IMR-90 (cell line): ENCODE measurements around the gene CEP83. TPM values are rescaled to one million over a fixed set of nuclear protein-coding genes. Genes with fewer than 3 reads are reported as not detected.

Experiments used
- ATAC-seq: fragments of 200-7000 bp; cut with Tn5 transposase; 2 replicates; pipeline ENCODE4 v1.9.1; 2020; ENCODE audit warnings: low read depth, mild to moderate bottlenecking, moderate library complexity
- BruUV-seq: library from RNA; stranded (reverse); fragments of 400-500 nt; replicated peaks from 2 replicates; lab custom pipeline; 2021; lab: Mats Ljungman, UMichigan
- CTCF ChIA-PET: fragments of 300-600 bp; formaldehyde crosslinking; extraction: SDS; loops from one replicate; lab custom pipeline; 2021; ENCODE audit warnings: antibody characterized with exemption; lab: Yijun Ruan, JAX
- POLR2A ChIA-PET: fragments of 300-600 bp; sonication (Branson Sonifier 250); formaldehyde crosslinking; loops from one replicate; lab custom pipeline; 2022; ENCODE audit warnings: antibody characterized with exemption; ENCODE audit not compliant: unreplicated experiment; lab: Charles Lee
- DNase-seq: peaks from one replicate; pipeline ENCODE4 v3.0.0; 2013
- H2AFZ ChIP-seq: replicated peaks from 2 replicates; pipeline ENCODE3; 2013; ENCODE audit warnings: low read length, mild to moderate bottlenecking; ENCODE audit not compliant: poor library complexity
- H2AK5ac ChIP-seq: 2 replicates; pipeline ENCODE4 v1.6.1; 2013; ENCODE audit warnings: low read depth, low read length, inconsistent platforms
- H2AK9ac ChIP-seq: replicated peaks from 2 replicates; pipeline ENCODE3; 2013; ENCODE audit warnings: mild to moderate bottlenecking, low read depth, low read length, moderate library complexity; ENCODE audit not compliant: poor library complexity
- H2BK120ac ChIP-seq: 2 replicates; pipeline ENCODE4 v1.6.1; 2013; ENCODE audit warnings: low read depth, low read length, inconsistent platforms
- H2BK15ac ChIP-seq: 3 replicates; pipeline ENCODE4 v1.6.1; 2013; ENCODE audit warnings: low read depth, low read length, inconsistent platforms
- H2BK20ac ChIP-seq: 2 replicates; pipeline ENCODE4 v1.6.1; 2013; ENCODE audit warnings: low read depth, mild to moderate bottlenecking, inconsistent platforms, low read length, moderate library complexity
- H2BK5ac ChIP-seq: 2 replicates; pipeline ENCODE4 v1.6.1; 2013; ENCODE audit warnings: mild to moderate bottlenecking, low read depth, low read length, inconsistent platforms; ENCODE audit not compliant: poor library complexity, severe bottlenecking
- H3K14ac ChIP-seq: replicated peaks from 2 replicates; pipeline ENCODE4 v1.6.1; 2013; ENCODE audit warnings: low read depth, low read length, inconsistent platforms
- H3K18ac ChIP-seq: 2 replicates; pipeline ENCODE4 v1.6.1; 2013; ENCODE audit warnings: low read depth, low read length, control low read depth
- H3K23ac ChIP-seq: 2 replicates; pipeline ENCODE4 v1.6.1; 2013; ENCODE audit warnings: low read depth, low read length, inconsistent platforms
- H3K27ac ChIP-seq: 2 replicates; pipeline ENCODE4 v1.5.1; 2013; ENCODE audit warnings: mild to moderate bottlenecking, control low read depth, low read length; ENCODE audit not compliant: insufficient read depth
- H3K27me3 ChIP-seq: 2 replicates; pipeline ENCODE4 v1.6.1; 2013; ENCODE audit warnings: low read length; ENCODE audit not compliant: control insufficient read depth, insufficient read depth
- H3K36me3 ChIP-seq: 2 replicates; pipeline ENCODE4 v1.6.1; 2013; ENCODE audit warnings: low read length, mixed read lengths; ENCODE audit not compliant: control insufficient read depth, insufficient read depth
- H3K4ac ChIP-seq: 2 replicates; pipeline ENCODE4 v1.6.1; 2013; ENCODE audit warnings: low read depth, low read length, inconsistent platforms
- H3K4me1 ChIP-seq: 2 replicates; pipeline ENCODE4 v1.6.1; 2013; ENCODE audit warnings: low read length, mixed read lengths; ENCODE audit not compliant: control insufficient read depth, insufficient read depth
- H3K4me2 ChIP-seq: 2 replicates; pipeline ENCODE4 v1.6.1; 2013; ENCODE audit warnings: low read depth, mild to moderate bottlenecking, control low read depth, low read length, moderate library complexity
- H3K4me3 ChIP-seq: 2 replicates; pipeline ENCODE4 v1.5.1; 2013; ENCODE audit warnings: low read depth, mild to moderate bottlenecking, control low read depth, low read length, moderate library complexity; ENCODE audit not compliant: insufficient read depth
- H3K56ac ChIP-seq: 2 replicates; pipeline ENCODE4 v1.6.1; 2013; ENCODE audit warnings: low read length, inconsistent platforms; ENCODE audit not compliant: insufficient read depth; ENCODE audit errors: extremely low read depth
- H3K79me1 ChIP-seq, 2 experiments: 2 replicates each; pipeline ENCODE4 v1.6.1; 2013; ENCODE audit warnings: low read length in 2 of 2, inconsistent platforms in 1 of 2, low read depth in 1 of 2
- H3K9ac ChIP-seq: 2 replicates; pipeline ENCODE4 v1.6.1; 2013; ENCODE audit warnings: low read depth, low read length, control low read depth
- H3K9me1 ChIP-seq: 2 replicates; pipeline ENCODE4 v1.6.1; 2013; ENCODE audit warnings: low read length, inconsistent platforms; ENCODE audit not compliant: insufficient read depth
- H3K9me3 ChIP-seq: 2 replicates; pipeline ENCODE4 v1.6.1; 2013; ENCODE audit warnings: low read length; ENCODE audit not compliant: control insufficient read depth, insufficient read depth
- H4K20me1 ChIP-seq: 2 replicates; pipeline ENCODE4 v1.6.1; 2013; ENCODE audit warnings: low read length, inconsistent platforms; ENCODE audit not compliant: insufficient read depth
- H4K5ac ChIP-seq: 2 replicates; pipeline ENCODE4 v1.6.1; 2013; ENCODE audit warnings: mild to moderate bottlenecking, low read depth, low read length, control low read depth
- H4K8ac ChIP-seq, 2 experiments: 2 replicates each; pipeline ENCODE4 v1.6.1; 2013; ENCODE audit warnings: low read depth in 2 of 2, low read length in 2 of 2, control low read depth in 1 of 2, inconsistent platforms in 1 of 2
- H4K91ac ChIP-seq: 2 replicates; pipeline ENCODE4 v1.6.1; 2013; ENCODE audit warnings: low read depth, low read length, inconsistent platforms; ENCODE audit not compliant: insufficient read depth
- CHD1 ChIP-seq: IDR thresholded peaks from 2 replicates; pipeline ENCODE4 v1.6.1; 2012; ENCODE audit warnings: low read depth, low read length, improper control_type of control experiment
- FOS ChIP-seq: fragments of 150-350 bp; IDR thresholded peaks from 2 replicates; pipeline ENCODE4 v1.6.1; 2016; ENCODE audit warnings: low read depth, low read length
- WGBS, 2 experiments: methylation state at CpG; one replicate each; pipeline versions ENCODE4 v1.1.5 to v1.1.7; 2013; ENCODE audit warnings: missing lambda C conversion rate in 2 of 2; ENCODE audit not compliant: insufficient read length in 1 of 2; ENCODE audit errors: extremely low coverage in 2 of 2; 5-methylcytosine and 5-hydroxymethylcytosine counted together
- dilution Hi-C: fragments of 300-500 bp; cut with HindIII; formaldehyde crosslinking; loops from one replicate; pipeline ENCODE4 v1.14.3; 2018; ENCODE audit warnings: low sequenced_read_pairs; ENCODE audit not compliant: unreplicated experiment
- in situ Hi-C: fragments of 300-500 bp; cut with MboI; formaldehyde crosslinking; loops from 3 replicates; pipeline ENCODE4 v1.14.3; 2019; ENCODE audit warnings: low sequenced_read_pairs, inconsistent platforms, mixed read lengths
- intact Hi-C: fragments of 100-400 bp; cut with micrococcal nuclease; formaldehyde crosslinking; loops from 2 replicates; pipeline ENCODE4 v1.10.0; 2022
- polyA plus RNA-seq, 3 experiments: library from polyadenylated mRNA; depleted of rRNA; stranded (reverse); fragments of >200 nt; gene quantifications; 2 replicates each; pipeline ENCODE4 v1.2.3, GENCODE V29; 2012; ENCODE audit warnings: low replicate concordance in 1 of 3
- total RNA-seq: library from RNA; depleted of rRNA; stranded (reverse); fragments of >200 nt; gene quantifications from 2 replicates; pipeline ENCODE4 v1.2.3, GENCODE V29; 2012

Gene CEP83
- total and polyA plus RNA-seq, 2 of the 4 experiments (the other 2 are of a cell fraction), result 3.9 to 8.9 TPM

GRCh38 chr12:94336211-94336925 is 123.3 kb downstream of the CEP83 start:
- intact Hi-C loops, result no loop called here
- no peaks in the 10 kb centered on the region for H3K27me3 ChIP-seq
- H3K79me1 ChIP-seq, result no peaks in the 10 kb centered on the region
- ChIA-PET CTCF (interaction anchor here (0.6 kb wide), 3 partner anchors 13 to 99 kb away, joined by 3 to 4 read pairs (median 3); no protein-coding TSS in a partner anchor), POLR2A (no interaction called here)
- in situ Hi-C loops, result no loop called here
- H2AK5ac ChIP-seq, result no peak overlapping the region
- H2BK15ac ChIP-seq, result no peak overlapping the region
- H3K36me3 ChIP-seq, result no peaks in the 10 kb centered on the region
- no peak overlapping the region for H2AFZ ChIP-seq
- no TSS peak for BruUV-seq
- H3K18ac ChIP-seq, result no peak overlapping the region
- DNase-seq (peak; percentile 66), ATAC-seq (peak; percentile 64)
- no peak overlapping the region for H3K23ac ChIP-seq
- no peak overlapping the region for H4K5ac ChIP-seq
- H3K14ac ChIP-seq, result no peak overlapping the region
- no peak overlapping the region for H3K4me3 ChIP-seq
- no CpG with 5 or more reads among the region's 5 CpGs for WGBS, 2 experiments
- H4K20me1 ChIP-seq, result no peaks in the 10 kb centered on the region
- no peak overlapping the region for H4K8ac ChIP-seq
- no peak for TF ChIP-seq CHD1
- TF ChIP-seq FOS, result 0 out of 2 replicates have a peak, but pooled peaks have one; percentile 13
- H4K91ac ChIP-seq, result no peak overlapping the region
- H3K9me1 ChIP-seq, result no peaks in the 10 kb centered on the region; the same call in 1 of the 2 replicates
- no peak overlapping the region; the same call in 1 of the 2 replicates for H3K4me2 ChIP-seq
- no peak overlapping the region for H3K56ac ChIP-seq
- no peak overlapping the region for H3K9ac ChIP-seq
- no peak overlapping the region for H3K4ac ChIP-seq
- no peaks in the 10 kb centered on the region for H3K9me3 ChIP-seq
- H3K4me1 ChIP-seq, result no peaks in the 10 kb centered on the region
- dilution Hi-C loops, result no loop called here
- no peak overlapping the region for H2BK5ac ChIP-seq
- H2BK120ac ChIP-seq, result no peak overlapping the region
- H2BK20ac ChIP-seq, result no peak overlapping the region
- no peak overlapping the region for H2AK9ac ChIP-seq
- no peak overlapping the region for H3K27ac ChIP-seq
